ENCODE measurements around the gene OR4D6. TPM values are rescaled to one million over a fixed set of nuclear protein-coding genes. Genes with fewer than 3 reads are reported as not detected.

OR4D6 gene
- not detected for polyA plus RNA-seq (2012; ENCODE audit: insufficient read depth, insufficient read length, low read depth)

- no peak for TF ChIP-seq CTCF (IDR thresholded peaks at IDR 0.05; ENCODE audit: low read depth, low read length)
- Histone ChIP-seq H3K9me3 (no peaks in the 10 kb centered on the region), H3K36me3 (no peaks in the 10 kb centered on the region), H3K4me3 (ENCODE audit: low read depth, low read length) (no peak within 1 kb of the TSS), H3K27me3 (no peaks in the 10 kb centered on the region), H3K4me1 (no peaks in the 10 kb centered on the region)
- DNase-seq: no peak
These were observed at the start of gene OR4D6 for GRCh38 chr11:59456661-59457060. Gene OR4D6, plus strand, starts transcription at chr11:59456961. Its CDS starts 0 bp downstream, at chr11:59456961.

GRCh38 chr11:59413646-59414045 lies 43.1 kb upstream of the OR4D6 start:
- Histone ChIP-seq H3K4me3 (ENCODE audit: low read depth, low read length) (no peak overlapping the region), H3K4me1 (no peaks in the 10 kb centered on the region), H3K36me3 (no peaks in the 10 kb centered on the region), H3K9me3 (no peaks in the 10 kb centered on the region), H3K27me3 (no peaks in the 10 kb centered on the region)
- no peak for DNase-seq
- no peak for TF ChIP-seq CTCF (IDR thresholded peaks at IDR 0.05; ENCODE audit: low read depth, low read length)

- H3K9me3 ChIP-seq: no peaks in the 10 kb centered on the region
- no peaks in the 10 kb centered on the region for H3K27me3 ChIP-seq
- DNase-seq: no peak
- H3K36me3 ChIP-seq: no peaks in the 10 kb centered on the region
- H3K4me3 ChIP-seq (ENCODE audit: low read depth, low read length): no peak overlapping the region
- no peaks in the 10 kb centered on the region for H3K4me1 ChIP-seq
- no peak for TF ChIP-seq CTCF (IDR thresholded peaks at IDR 0.05; ENCODE audit: low read depth, low read length)
These were observed 41.6 kb upstream of the OR4D6 start for GRCh38 chr11:59415111-59415510.

GRCh38 chr11:59416613-59417012 lies 40.1 kb upstream of the OR4D6 start:
- no peak overlapping the region for H3K4me3 ChIP-seq (ENCODE audit: low read depth, low read length)
- no peak for DNase-seq
- H3K36me3 ChIP-seq: no peaks in the 10 kb centered on the region
- H3K9me3 ChIP-seq: no peaks in the 10 kb centered on the region
- no peak for TF ChIP-seq CTCF (IDR thresholded peaks at IDR 0.05; ENCODE audit: low read depth, low read length)
- H3K4me1 ChIP-seq: no peaks in the 10 kb centered on the region
- H3K27me3 ChIP-seq: no peaks in the 10 kb centered on the region

GRCh38 chr11:59417023-59417422 lies 39.7 kb upstream of the OR4D6 start:
- Histone ChIP-seq H3K9me3 (no peaks in the 10 kb centered on the region), H3K27me3 (no peaks in the 10 kb centered on the region), H3K4me1 (no peaks in the 10 kb centered on the region), H3K4me3 (ENCODE audit: low read depth, low read length) (no peak overlapping the region), H3K36me3 (no peaks in the 10 kb centered on the region)
- no peak for TF ChIP-seq CTCF (IDR thresholded peaks at IDR 0.05; ENCODE audit: low read depth, low read length)
- no peak for DNase-seq

- Histone ChIP-seq H3K27me3 (no peaks in the 10 kb centered on the region), H3K36me3 (no peaks in the 10 kb centered on the region), H3K4me3 (ENCODE audit: low read depth, low read length) (no peak overlapping the region), H3K9me3 (no peaks in the 10 kb centered on the region), H3K4me1 (no peaks in the 10 kb centered on the region)
- no peak for DNase-seq
- TF ChIP-seq CTCF (IDR thresholded peaks at IDR 0.05; ENCODE audit: low read depth, low read length): no peak
These were observed 38.6 kb upstream of the OR4D6 start for GRCh38 chr11:59418156-59418555.

All from BE2C (cell line).